Activated CD4-positive, alpha-beta T cell treated with anti-CD3 and anti-CD28 coated beads, Interleukin-2, amount 50 U/mL, for 24 hours (primary cell): ENCODE results near the gene RANBP17.
"Not testable (repeated sequence)": the region's sequence is repeated elsewhere in the genome, so short reads cannot be mapped to it uniquely, and the experiment has no call there.

Experiments
- DNase-seq, 2 donors: peaks; one replicate each; pipeline ENCODE4 v3.0.0-alpha.2; 2020; ENCODE audit warnings: low read depth in 1 of 2, low spot score in 1 of 2

Gene RANBP17

GRCh38 chr5:171143926-171144325 lies 282.1 kb downstream of the RANBP17 start:
- DNase-seq: no peak

GRCh38 chr5:171149333-171149732 lies 287.5 kb downstream of the RANBP17 start:
- no peak for DNase-seq

GRCh38 chr5:171149772-171150171 lies 288.0 kb downstream of the RANBP17 start:
- DNase-seq: no peak

- no peak for DNase-seq
Measured at GRCh38 chr5:171152382-171152781, 290.6 kb downstream of the RANBP17 start.

- no peak for DNase-seq
Measured at GRCh38 chr5:171155621-171156020, 293.8 kb downstream of the RANBP17 start.

- DNase-seq: no peak
Measured at GRCh38 chr5:171157276-171157675, 295.5 kb downstream of the RANBP17 start.

- no peak for DNase-seq
Measured at GRCh38 chr5:171157775-171158174, 296.0 kb downstream of the RANBP17 start.

- DNase-seq: no peak
Measured at GRCh38 chr5:171158581-171158980, 296.8 kb downstream of the RANBP17 start.

- no peak for DNase-seq
Measured at GRCh38 chr5:171162165-171162564, 300.3 kb downstream of the RANBP17 start.

GRCh38 chr5:171162596-171162995 lies 300.8 kb downstream of the RANBP17 start:
- DNase-seq: no peak

GRCh38 chr5:171166766-171167165 lies 304.9 kb downstream of the RANBP17 start:
- no peak for DNase-seq

- DNase-seq: no peak
Measured at GRCh38 chr5:171168171-171168570, 306.4 kb downstream of the RANBP17 start.

- not testable (repeated sequence) for DNase-seq
Measured at GRCh38 chr5:171174960-171175359, 313.1 kb downstream of the RANBP17 start.

GRCh38 chr5:171175746-171176145 lies 313.9 kb downstream of the RANBP17 start:
- no peak for DNase-seq

- DNase-seq: not testable (repeated sequence)
Measured at GRCh38 chr5:171178190-171178589, 316.4 kb downstream of the RANBP17 start.

GRCh38 chr5:171188016-171188415 lies 326.2 kb downstream of the RANBP17 start:
- DNase-seq: no peak

GRCh38 chr5:171189442-171189841 lies 327.6 kb downstream of the RANBP17 start:
- DNase-seq: no peak

- no peak for DNase-seq
Measured at GRCh38 chr5:171192111-171192510, 330.3 kb downstream of the RANBP17 start.

- DNase-seq: no peak
Measured at GRCh38 chr5:171201310-171201709, 339.5 kb downstream of the RANBP17 start.

GRCh38 chr5:171205375-171205774 lies 343.6 kb downstream of the RANBP17 start:
- DNase-seq: no peak

- no peak for DNase-seq
Measured at GRCh38 chr5:171207256-171207847, 345.5 kb downstream of the RANBP17 start.

GRCh38 chr5:171221916-171222315 lies 360.1 kb downstream of the RANBP17 start:
- DNase-seq: no peak

- no peak for DNase-seq
Measured at GRCh38 chr5:171223927-171224326, 362.1 kb downstream of the RANBP17 start.
